LNCAP (cell line): Measurements from ENCODE around the gene OSBPL10.

Experiments used
- TF ChIP-seq, protein P1 (sequence below): fragments of 450-650 bp; IDR thresholded peaks from 2 replicates; pipeline ENCODE4 v1.5.1; 2017; ENCODE audit warnings: mild to moderate bottlenecking

OSBPL10 gene

DNA sequence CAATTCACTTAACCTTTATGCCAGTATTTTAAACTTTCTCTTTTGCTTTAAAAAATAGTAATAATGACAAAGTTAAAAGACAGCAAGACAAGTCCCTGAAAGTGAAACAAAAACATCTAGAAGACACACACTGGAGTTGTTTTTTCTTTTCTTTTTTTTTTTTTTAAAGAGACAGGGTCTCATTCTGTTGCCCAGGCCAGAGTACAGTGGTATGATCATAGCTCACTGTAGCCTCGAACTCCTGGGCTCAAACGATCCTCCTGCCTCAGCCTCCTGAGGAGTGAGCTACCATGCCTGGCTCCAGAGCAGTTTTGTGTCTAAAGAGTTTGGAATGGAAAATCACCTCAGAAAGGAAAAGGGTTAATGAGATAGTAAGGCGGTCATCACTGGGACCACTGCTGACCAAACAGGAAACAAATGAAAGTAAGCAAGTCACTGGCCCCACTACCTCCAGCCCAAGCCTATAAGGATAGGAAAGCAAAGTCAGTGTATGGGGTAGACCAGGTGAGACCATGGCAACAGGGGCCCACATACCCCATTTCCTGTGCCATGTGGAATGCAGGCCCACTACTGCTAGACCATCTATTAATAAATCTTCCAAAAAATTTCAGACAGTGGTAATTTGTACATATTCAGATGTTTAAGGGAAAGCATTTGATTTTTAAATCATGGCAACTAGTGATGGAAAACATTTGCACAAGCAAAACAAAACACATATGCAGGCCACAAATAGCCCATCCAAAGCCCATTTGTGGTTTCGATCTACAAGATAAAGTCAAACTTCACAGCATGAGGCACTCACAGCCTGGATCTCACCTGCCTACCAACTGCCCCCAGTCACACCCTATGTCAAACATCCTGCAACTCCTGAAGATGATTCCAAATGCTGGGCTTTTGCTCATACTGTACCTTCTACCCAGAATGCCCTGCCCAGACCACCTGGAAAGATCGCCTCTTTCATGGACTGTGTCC lies 62.6 kb downstream of the OSBPL10 start:
- TF ChIP-seq, protein P1, sequence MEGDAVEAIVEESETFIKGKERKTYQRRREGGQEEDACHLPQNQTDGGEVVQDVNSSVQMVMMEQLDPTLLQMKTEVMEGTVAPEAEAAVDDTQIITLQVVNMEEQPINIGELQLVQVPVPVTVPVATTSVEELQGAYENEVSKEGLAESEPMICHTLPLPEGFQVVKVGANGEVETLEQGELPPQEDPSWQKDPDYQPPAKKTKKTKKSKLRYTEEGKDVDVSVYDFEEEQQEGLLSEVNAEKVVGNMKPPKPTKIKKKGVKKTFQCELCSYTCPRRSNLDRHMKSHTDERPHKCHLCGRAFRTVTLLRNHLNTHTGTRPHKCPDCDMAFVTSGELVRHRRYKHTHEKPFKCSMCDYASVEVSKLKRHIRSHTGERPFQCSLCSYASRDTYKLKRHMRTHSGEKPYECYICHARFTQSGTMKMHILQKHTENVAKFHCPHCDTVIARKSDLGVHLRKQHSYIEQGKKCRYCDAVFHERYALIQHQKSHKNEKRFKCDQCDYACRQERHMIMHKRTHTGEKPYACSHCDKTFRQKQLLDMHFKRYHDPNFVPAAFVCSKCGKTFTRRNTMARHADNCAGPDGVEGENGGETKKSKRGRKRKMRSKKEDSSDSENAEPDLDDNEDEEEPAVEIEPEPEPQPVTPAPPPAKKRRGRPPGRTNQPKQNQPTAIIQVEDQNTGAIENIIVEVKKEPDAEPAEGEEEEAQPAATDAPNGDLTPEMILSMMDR = no peak

DNA sequence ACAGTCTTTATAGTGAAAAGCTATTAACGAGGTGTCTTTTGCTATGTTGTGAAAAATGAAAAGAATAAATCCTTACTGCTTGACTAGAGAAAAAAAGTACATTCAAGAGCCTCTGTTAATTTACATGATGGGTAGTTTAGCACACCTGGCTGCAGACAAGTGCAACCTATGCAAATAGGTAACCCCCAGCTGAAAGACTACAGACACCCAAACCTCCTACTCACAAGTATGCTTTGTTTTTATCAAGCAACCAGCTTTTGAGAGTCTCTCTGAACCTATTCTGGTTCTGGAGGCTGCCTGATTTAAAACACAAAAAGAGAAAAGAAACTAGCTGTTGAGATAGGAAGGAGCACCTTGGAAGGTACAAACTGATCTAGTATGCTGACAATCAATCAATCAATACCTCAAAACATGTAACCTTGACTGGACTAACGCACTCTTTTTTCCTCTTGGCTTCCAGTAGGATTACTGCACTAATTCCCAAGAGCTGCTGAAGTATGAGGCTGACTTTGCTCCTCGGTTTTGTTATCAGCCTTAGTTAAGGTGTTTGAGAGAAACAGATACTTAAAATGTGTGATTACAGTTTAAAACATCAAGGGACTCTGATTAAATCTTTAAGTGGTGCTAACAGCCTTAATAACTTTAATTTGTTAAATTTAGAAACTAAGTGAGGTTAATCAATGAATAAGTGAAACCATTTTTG lies 63.6 kb downstream of the OSBPL10 start:
- TF ChIP-seq, protein P1 = no peak

DNA sequence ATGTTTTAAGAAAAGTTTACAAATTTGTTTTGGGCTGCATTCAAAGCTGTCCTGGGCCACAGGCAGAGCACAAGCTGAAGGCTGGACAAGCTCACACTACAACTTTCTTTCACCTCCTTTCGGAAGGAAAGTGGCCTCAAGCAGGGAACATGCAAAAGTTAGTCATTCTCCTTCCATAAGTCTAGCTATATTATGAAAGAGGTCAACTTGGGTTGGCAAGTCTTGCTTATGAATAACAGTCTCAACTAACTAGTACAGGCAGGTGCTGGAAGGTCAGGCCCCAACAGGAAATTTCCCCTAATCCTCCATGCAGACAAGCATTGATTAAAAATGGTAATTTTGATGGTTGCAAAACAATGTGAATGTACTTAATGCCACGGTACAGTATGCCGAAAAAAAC lies 69.4 kb downstream of the OSBPL10 start:
- TF ChIP-seq, protein P1 = no peak

DNA sequence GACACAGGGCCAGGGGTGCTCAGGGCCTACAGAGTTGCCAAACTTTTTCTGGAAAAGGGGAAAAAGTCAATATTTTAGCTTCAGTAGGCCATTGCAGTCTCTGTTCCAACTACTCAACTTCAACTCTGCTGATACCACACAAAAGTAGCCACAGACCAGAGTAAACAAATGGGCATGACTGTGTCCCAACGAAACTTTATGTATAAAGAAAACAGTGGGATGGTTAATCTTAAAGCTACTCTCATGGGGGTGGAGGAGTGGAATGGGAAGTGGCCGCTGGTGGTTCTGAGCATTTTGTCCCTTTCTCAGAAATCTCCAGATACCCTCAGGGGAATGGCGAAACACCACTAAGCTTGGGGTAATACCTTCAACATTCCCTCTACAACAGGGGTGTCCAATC lies 69.9 kb downstream of the OSBPL10 start:
- TF ChIP-seq, protein P1 = no peak

DNA sequence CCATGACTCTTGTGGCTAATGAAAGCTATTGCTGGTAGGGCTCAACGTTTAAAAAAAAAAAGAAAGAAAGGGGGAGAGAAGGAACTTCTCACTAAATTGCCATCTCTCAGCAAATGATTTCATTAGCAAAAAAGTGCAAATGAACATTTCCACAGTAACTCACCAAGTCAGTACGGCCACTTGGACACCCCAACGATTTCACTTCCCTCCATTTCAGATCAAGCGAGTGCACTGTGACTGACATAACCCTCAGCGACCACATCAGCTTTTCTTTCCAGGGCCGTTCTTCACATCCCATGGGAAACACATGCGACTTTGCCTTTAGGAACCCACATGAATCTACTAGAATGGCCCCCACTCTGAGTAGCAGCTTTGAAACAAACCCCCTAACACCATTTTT lies 71.6 kb downstream of the OSBPL10 start:
- TF ChIP-seq, protein P1 = no peak

DNA sequence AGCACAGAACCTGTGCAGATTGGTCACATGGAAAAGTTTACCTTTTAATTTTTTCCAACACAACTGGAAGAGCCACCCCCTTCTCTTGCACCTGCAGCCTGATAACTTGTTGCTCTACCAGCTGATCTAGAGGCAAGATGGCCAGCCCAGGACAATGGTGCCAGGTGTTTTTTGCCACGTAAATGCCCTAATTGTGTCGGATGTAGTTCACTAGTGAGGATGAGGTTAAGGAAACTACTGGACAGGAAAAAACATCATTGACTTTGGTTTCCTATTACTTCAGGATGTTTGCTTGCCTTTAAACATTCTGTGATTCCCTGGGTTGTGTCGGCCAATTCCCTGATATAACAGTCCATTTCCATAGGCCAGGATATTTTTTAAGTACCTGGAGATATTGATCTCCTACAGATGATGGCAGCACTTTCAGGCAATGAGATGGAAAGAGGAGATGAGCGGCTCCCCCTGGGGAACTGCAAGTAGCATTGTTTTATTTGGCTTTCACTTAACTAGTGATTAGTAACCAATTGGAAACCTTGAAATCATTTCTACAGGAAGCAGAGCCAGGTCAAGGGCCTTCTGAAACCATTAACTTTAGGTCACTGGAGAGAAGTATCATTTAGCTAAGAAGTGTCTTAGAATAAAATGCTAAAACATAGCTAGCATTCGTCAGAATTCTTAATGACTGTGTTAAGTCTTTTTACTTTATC lies 72.5 kb downstream of the OSBPL10 start:
- TF ChIP-seq, protein P1 = peak; percentile 46; the same call in 1 of the 2 replicates

DNA sequence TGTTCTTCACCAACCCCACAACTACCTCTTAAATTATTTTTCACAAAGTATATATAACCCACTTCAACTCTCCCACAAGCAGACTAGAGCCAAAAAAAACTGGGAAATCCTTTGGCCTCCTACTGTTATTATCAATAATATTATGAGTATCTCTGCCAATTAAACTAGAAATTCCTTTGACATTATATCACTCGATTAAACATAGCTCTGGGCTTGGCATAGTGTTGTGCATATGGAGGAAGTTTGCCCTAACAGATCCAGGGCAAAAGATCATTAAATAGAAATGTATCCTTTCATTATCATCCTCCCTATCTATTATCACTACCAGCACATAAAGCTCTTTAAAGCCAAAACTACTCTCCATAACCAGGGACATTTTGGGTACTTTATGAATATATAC lies 74.9 kb downstream of the OSBPL10 start:
- TF ChIP-seq, protein P1 = no peak
